ENCODE data around the gene AKAP13. TPM values are rescaled to one million over a fixed set of nuclear protein-coding genes. Genes with fewer than 3 reads are reported as not detected.

The AKAP13 gene
- total RNA-seq, 4 donors from 2014 or later, result 57.3 to 178 (median 81.5) TPM

- Histone ChIP-seq H3K9me3 (no peaks in the 10 kb centered on the region), H3K4me1 (peaks cover 13 to 69% (median 22%) of the 10 kb centered on the region in 3 donors), H3K27me3 (no peaks in the 10 kb centered on the region), H3K36me3 (no peaks in the 10 kb centered on the region), H3K27ac (peak overlapping the region; percentile 49 to 86 (median 74)), H3K4me3 (no peak overlapping the region)
- intact Hi-C loops (cut with DNase I), result no loop called here
- TF ChIP-seq, protein P1, sequence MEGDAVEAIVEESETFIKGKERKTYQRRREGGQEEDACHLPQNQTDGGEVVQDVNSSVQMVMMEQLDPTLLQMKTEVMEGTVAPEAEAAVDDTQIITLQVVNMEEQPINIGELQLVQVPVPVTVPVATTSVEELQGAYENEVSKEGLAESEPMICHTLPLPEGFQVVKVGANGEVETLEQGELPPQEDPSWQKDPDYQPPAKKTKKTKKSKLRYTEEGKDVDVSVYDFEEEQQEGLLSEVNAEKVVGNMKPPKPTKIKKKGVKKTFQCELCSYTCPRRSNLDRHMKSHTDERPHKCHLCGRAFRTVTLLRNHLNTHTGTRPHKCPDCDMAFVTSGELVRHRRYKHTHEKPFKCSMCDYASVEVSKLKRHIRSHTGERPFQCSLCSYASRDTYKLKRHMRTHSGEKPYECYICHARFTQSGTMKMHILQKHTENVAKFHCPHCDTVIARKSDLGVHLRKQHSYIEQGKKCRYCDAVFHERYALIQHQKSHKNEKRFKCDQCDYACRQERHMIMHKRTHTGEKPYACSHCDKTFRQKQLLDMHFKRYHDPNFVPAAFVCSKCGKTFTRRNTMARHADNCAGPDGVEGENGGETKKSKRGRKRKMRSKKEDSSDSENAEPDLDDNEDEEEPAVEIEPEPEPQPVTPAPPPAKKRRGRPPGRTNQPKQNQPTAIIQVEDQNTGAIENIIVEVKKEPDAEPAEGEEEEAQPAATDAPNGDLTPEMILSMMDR (IDR thresholded peaks at IDR 0.05), result no peak
- TF ChIP-seq POLR2A (IDR thresholded peaks at IDR 0.05), result no peak
- DNase-seq, result no peak
Measured at GRCh38 chr15:85616549-85617110, 236.2 kb downstream of the AKAP13 start.

DNA sequence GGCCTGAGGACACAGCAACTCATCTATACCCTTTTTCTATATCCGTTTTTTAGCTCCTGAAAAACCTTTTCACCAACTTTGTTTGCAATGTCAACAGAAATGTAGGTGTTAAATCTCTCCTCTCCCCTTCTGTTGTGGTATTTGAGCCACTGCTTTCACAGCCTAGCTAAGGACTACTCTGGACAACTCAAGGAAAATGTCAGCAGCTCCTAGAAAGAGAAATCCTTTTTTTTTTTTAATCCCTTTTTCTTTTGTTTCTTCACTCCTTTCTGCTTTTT is 237.8 kb downstream of the AKAP13 start:
- 35 to 47% methylated on average over 1 of the region's 1 CpG for WGBS, 2 donors
- Histone ChIP-seq H3K27me3 (no peaks in the 10 kb centered on the region), H3K9me3 (no peaks in the 10 kb centered on the region), H3K4me3 (peak overlapping the region in 1 of 4 donors; percentile 63), H3K27ac (peak overlapping the region; percentile 66 to 86 (median 82)), H3K36me3 (no peaks in the 10 kb centered on the region), H3K4me1 (peaks cover 13 to 75% (median 24%) of the 10 kb centered on the region in 3 donors)
- DNase-seq, result no peak
- no peak for TF ChIP-seq POLR2A (IDR thresholded peaks at IDR 0.05)
- TF ChIP-seq, protein P1 (IDR thresholded peaks at IDR 0.05), result no peak
- intact Hi-C loops (cut with DNase I), result no loop called here

GRCh38 chr15:85618956-85619491 is 238.6 kb downstream of the AKAP13 start:
- intact Hi-C loops (cut with DNase I), result no loop called here
- TF ChIP-seq, protein P1 (IDR thresholded peaks at IDR 0.05), result no peak
- peak in 2 of 4 donors; percentile 41 to 51 for TF ChIP-seq POLR2A (IDR thresholded peaks at IDR 0.05)
- Histone ChIP-seq H3K27ac (peak overlapping the region; percentile 66 to 86 (median 82)), H3K27me3 (no peaks in the 10 kb centered on the region), H3K36me3 (no peaks in the 10 kb centered on the region), H3K4me1 (peaks cover 13 to 83% (median 27%) of the 10 kb centered on the region in 3 donors), H3K4me3 (peak overlapping the region; percentile 12 to 63 (median 44)), H3K9me3 (no peaks in the 10 kb centered on the region)
- DNase-seq, result no peak
- WGBS, 2 donors, result 0 to 1% methylated on average over 8 of the region's 8 CpGs

DNA sequence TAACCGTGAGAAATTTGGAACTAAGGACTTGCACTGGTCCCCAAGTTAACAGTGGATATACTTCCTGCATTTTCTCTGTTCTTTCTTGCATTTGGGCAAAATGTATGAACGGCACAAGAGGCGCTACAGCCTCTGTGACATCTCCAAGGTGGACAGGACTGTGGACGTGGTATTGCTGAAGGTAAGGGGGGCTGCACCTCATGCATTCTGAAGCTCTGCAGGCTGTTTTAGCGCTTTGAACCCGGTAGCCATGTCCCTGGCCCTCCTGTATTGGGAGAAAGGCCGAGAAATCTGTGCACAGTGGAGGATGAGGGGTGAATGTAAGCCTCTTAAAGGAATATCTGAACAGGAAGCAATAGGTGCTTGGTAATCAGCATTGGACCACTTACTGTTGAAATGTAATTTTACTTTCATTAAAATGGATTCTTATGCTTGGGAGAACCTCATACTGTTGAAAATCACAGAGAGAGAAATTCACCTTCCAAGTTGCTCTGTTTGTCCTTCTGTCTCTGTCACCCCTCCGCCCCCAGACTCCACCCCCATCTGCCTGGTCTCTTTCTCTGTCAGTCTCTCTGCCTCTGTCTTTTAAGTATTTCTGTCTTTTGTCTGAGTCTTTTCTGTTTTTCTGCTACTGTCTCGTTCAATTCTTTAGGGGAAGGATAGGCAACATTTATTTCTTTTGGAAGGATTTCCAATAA is 239.7 kb downstream of the AKAP13 start:
- WGBS, 2 donors, result 60 to 61% methylated on average over 5 to 9 of the region's 9 CpGs
- intact Hi-C loops (cut with DNase I), result no loop called here
- TF ChIP-seq, protein P1 (IDR thresholded peaks at IDR 0.05), result no peak
- TF ChIP-seq POLR2A (IDR thresholded peaks at IDR 0.05), result no peak

DNA sequence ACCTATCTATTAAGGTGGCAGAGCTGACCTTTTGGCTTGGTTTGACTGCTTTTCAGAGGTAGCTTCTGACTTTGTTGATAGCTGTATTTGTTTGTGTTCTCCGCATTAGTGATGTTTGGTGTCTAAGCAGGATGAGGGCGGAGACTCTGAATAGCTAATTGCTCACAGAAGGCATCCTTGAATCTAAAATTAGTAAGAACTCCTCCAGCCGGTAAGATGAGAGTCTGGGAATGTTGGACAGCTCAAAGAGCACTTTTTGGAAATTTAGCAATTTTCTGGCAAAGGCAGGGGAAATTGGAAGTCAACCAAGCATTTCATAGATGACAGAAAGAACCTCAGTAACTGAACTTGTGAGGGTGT is 240.3 kb downstream of the AKAP13 start:
- no peak for DNase-seq
- H3K4me3 ChIP-seq, result peak overlapping the region; percentile 12 to 63 (median 44)
- H3K9me3 ChIP-seq, result no peaks in the 10 kb centered on the region

More for the DNA sequence above, 239.7 kb downstream of the AKAP13 start:
- Histone ChIP-seq H3K4me3 (peak overlapping the region; percentile 12 to 63 (median 44)), H3K27me3 (no peaks in the 10 kb centered on the region), H3K4me1 (peaks cover 18 to 92% (median 31%) of the 10 kb centered on the region in 3 donors), H3K36me3 (no peaks in the 10 kb centered on the region), H3K27ac (peak overlapping the region; percentile 66 to 86 (median 82)), H3K9me3 (no peaks in the 10 kb centered on the region)
- DNase-seq, result no peak

More for the DNA sequence above, 240.3 kb downstream of the AKAP13 start:
- WGBS, 2 donors, result 14 to 45% methylated on average over 2 to 3 of the region's 3 CpGs
- TF ChIP-seq, protein P1 (IDR thresholded peaks at IDR 0.05), result no peak
- peak in 1 of 4 donors; percentile 52 for TF ChIP-seq POLR2A (IDR thresholded peaks at IDR 0.05)
- intact Hi-C loops (cut with DNase I), result no loop called here
- H3K36me3 ChIP-seq, result peaks cover 0 to 5% (median 0%) of the 10 kb centered on the region in 3 donors
- no peaks in the 10 kb centered on the region for H3K27me3 ChIP-seq
- H3K4me1 ChIP-seq, result peaks cover 18 to 92% (median 36%) of the 10 kb centered on the region in 3 donors
- peak overlapping the region; percentile 66 to 86 (median 82) for H3K27ac ChIP-seq

Data from esophagus squamous epithelium (tissue), 5 donors.